ENCODE data around the gene SLC25A11.

The SLC25A11 gene

GRCh38 chr17:4953451-4953961, 13.7 kb upstream of the SLC25A11 start:
- TF ChIP-seq POLR2AphosphoS5 (IDR thresholded peaks at IDR 0.05; ENCODE audit: low read depth, low read length) (no peak), TAF1 (IDR thresholded peaks at IDR 0.05; ENCODE audit: borderline replicate concordance, insufficient read depth, low read length) (no peak), FOXP2 (optimal IDR thresholded peaks at IDR 0.05; ENCODE audit: borderline replicate concordance, extremely low read depth, extremely low read length, insufficient read depth) (no peak), SIN3A (IDR thresholded peaks at IDR 0.05; ENCODE audit: borderline replicate concordance, insufficient read depth, low read length) (no peak), REST (IDR thresholded peaks at IDR 0.05; ENCODE audit: insufficient read depth in 1 of 2, low read depth in 2 of 2, low read length in 2 of 2) (no peak)

DNA sequence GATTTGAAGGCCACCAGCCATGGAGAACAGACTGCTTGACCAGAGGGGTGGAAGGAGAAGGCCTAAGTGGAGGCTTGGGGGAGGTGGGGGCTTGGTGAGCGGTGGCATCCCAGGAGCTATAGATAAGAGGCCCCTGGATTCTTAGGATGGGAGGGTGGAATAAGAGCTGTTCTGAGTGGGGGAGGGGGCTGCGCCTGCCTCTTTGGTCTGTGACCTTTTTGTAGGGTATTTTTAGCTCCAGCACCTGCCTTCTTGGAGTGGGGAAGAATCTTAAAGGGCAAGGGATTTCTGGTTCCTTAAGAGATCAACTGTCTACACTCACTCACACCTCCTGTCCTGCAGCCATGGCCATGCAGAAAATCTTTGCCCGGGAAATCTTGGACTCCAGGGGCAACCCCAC, 11.6 kb upstream of the SLC25A11 start:
- no peak for TF ChIP-seq TAF1 (IDR thresholded peaks at IDR 0.05; ENCODE audit: borderline replicate concordance, insufficient read depth, low read length)
- TF ChIP-seq SIN3A (IDR thresholded peaks at IDR 0.05; ENCODE audit: borderline replicate concordance, insufficient read depth, low read length) = no peak
- TF ChIP-seq POLR2AphosphoS5 (IDR thresholded peaks at IDR 0.05; ENCODE audit: low read depth, low read length) = no peak
- TF ChIP-seq FOXP2 (optimal IDR thresholded peaks at IDR 0.05; ENCODE audit: borderline replicate concordance, extremely low read depth, extremely low read length, insufficient read depth) = no peak
- no peak for TF ChIP-seq REST (IDR thresholded peaks at IDR 0.05; ENCODE audit: insufficient read depth in 1 of 2, low read depth in 2 of 2, low read length in 2 of 2)

DNA sequence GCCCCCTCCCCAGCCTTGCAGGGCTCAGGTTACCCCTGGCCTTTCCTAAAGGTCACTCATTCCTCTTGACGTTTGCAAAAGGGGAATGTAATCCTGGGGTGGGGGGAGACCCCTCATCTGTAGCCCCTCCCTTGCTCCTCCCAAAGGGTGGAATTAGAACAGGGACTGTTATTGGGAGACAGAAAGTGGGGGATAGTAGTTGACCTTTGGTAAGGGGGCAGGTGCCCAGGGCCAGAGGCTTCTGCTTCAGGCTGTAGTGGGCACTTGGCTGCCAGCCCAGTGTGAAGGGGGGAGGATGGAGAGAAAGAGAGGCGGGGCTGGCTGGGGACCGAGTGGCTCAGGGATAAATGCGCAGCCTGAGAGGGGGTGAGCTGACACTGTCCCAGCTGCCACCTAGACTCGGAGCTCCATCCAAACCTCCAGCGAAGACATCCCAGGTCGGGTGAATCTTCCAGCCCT, 10.9 kb upstream of the SLC25A11 start, which contains the start of gene ENO3:
Gene ENO3, plus strand, starts transcription at position 374 of the 459 bp plus-strand sequence. CDS start 711 bp downstream, outside the sequence.
- no peak for TF ChIP-seq TAF1 (IDR thresholded peaks at IDR 0.05; ENCODE audit: borderline replicate concordance, insufficient read depth, low read length)
- TF ChIP-seq POLR2AphosphoS5 (IDR thresholded peaks at IDR 0.05; ENCODE audit: low read depth, low read length) = no peak
- TF ChIP-seq SIN3A (IDR thresholded peaks at IDR 0.05; ENCODE audit: borderline replicate concordance, insufficient read depth, low read length) = no peak
- no peak for TF ChIP-seq FOXP2 (optimal IDR thresholded peaks at IDR 0.05; ENCODE audit: borderline replicate concordance, extremely low read depth, extremely low read length, insufficient read depth)
- TF ChIP-seq REST (IDR thresholded peaks at IDR 0.05; ENCODE audit: insufficient read depth in 1 of 2, low read depth in 2 of 2, low read length in 2 of 2) = no peak

- TF ChIP-seq REST (IDR thresholded peaks at IDR 0.05; ENCODE audit: insufficient read depth in 1 of 2, low read depth in 2 of 2, low read length in 2 of 2) (peak in 1 of 2 experiments; percentile 19; a peak in 1 of 4 replicates), SIN3A (IDR thresholded peaks at IDR 0.05; ENCODE audit: borderline replicate concordance, insufficient read depth, low read length) (no peak), FOXP2 (optimal IDR thresholded peaks at IDR 0.05; ENCODE audit: borderline replicate concordance, extremely low read depth, extremely low read length, insufficient read depth) (peak; percentile 6)
Measured at GRCh38 chr17:4950075-4950745, 10.4 kb upstream of the SLC25A11 start.
